Suprapubic skin (tissue), 4 donors: ENCODE measurements around the gene GNB1L.

Experiments used
- EP300 ChIP-seq: sonication (generic); formaldehyde crosslinking; IDR thresholded peaks from one replicate; pipeline ENCODE4 v1.6.1; 2017; ENCODE audit warnings: antibody characterized with exemption
- POLR2A ChIP-seq, 2 donors: fragments of 450-650 bp; IDR thresholded peaks; one replicate each; pipeline ENCODE4 v1.6.1; 2017; ENCODE audit warnings: antibody characterized with exemption in 2 of 2, mild to moderate bottlenecking in 2 of 2, moderate library complexity in 2 of 2
- POLR2AphosphoS5 ChIP-seq, 3 donors: sonication (generic); formaldehyde crosslinking; IDR thresholded peaks; one replicate each; pipeline ENCODE4 v1.6.1; 2017; ENCODE audit warnings: antibody characterized with exemption in 3 of 3

DNA sequence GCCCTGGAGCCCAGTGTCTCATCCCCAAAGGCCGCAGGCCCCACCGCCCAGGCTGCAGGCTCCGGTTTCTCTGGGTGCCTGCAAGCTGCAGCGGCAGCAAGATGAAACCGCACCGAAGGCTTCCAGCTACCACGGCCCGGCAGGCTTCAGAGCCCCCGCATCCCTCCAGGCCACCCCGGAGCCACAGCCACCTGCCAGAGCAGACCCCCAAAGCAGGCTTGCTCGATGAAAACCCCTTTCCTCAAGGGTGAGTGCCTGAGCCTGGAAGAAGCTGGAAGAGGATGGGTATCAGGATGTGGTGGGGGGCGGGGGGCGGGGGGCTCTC is 24.5 kb upstream of the GNB1L start:
- TF ChIP-seq POLR2AphosphoS5 (IDR thresholded peaks at IDR 0.05): no peak
- TF ChIP-seq POLR2A (IDR thresholded peaks at IDR 0.05): no peak
- no peak for TF ChIP-seq EP300
